IPS DF 19.7 (cell line): ENCODE data around the gene SLC27A5.
"Not testable (repeated sequence)": the region's sequence is repeated elsewhere in the genome, so short reads cannot be mapped to it uniquely, and the experiment has no call there.

Experiments used
- DNase-seq: peaks from one replicate; pipeline ENCODE4 v3.0.0-alpha.2; 2013; ENCODE audit warnings: low read depth, low spot score

Gene SLC27A5

DNA sequence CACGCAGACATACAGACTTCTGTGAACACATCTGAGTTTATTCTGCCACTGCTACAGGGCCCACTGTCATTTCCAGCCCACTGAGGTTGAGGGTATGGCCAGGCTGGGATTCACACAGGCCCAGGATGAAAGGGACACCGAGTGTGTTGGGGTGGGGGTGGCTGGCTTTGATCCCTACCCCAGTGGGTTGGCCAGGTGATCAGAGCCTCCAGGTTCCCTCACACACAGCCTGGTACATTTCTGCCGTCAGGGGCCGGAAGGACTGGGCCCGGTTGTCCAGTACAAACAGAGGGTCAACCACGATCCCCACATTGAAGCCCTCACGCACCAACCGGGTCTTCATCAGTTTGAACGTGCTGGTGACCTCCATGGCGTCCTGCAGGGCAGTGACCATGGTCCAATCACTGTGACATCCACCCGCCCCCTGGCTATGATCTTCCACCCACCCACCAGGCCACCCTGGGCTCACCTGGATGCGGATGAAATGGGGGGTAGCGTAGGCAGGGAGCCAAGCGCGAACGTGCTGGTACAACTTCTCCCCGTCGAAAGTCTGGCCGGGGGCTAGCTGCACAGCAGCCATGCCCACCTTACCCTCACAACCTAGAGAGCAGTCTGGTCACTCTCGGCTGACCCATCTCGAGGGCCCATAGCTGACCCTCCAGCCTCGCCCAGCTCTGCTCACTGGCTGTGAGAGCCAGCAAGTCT is 13.3 kb downstream of the SLC27A5 start:
- DNase-seq: no peak

DNA sequence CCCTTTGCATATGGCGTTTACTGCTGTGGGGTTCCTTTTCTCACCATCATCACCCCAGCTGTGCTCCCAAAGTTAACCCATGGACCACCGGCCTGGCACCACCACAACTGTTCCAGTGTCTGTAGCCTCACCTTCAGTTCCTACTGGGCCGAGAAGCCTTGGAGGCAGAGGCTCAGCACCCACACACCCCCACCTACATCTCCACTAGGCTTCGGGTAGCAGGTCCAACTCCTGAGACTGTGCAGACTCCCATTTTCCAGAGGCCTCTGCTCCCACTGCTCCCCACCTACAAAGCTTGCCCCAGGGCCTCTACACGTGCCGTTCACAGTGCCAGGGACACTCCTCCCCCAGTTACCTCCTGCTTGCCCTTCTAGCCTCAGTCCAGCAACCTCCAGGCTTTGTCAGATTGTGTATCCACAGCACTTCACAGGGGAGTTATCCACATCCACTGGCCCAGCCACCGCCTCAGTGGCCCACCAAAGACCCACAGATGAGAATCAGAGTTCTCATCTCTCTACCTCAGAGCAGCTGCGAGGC is 14.1 kb downstream of the SLC27A5 start:
- no peak for DNase-seq

DNA sequence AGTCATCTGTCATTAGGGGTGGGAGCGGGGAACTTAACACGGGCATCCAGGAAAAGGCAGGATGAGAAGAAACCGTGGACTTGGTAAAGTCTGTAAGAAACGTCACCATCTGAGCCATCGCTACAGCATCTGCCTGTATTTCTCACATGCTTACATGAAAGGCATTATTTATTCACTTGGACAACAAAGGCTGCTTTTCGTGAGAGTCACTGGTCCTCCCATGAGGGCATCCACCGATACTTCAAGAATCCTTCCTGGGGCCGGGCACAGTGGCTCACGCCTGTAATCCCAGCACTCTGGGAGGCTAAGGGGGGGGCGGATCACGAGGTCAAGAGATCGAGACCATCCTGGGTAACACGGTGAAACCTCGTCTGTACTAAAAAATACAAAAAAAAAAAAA is 19.5 kb downstream of the SLC27A5 start:
- DNase-seq: no peak

DNA sequence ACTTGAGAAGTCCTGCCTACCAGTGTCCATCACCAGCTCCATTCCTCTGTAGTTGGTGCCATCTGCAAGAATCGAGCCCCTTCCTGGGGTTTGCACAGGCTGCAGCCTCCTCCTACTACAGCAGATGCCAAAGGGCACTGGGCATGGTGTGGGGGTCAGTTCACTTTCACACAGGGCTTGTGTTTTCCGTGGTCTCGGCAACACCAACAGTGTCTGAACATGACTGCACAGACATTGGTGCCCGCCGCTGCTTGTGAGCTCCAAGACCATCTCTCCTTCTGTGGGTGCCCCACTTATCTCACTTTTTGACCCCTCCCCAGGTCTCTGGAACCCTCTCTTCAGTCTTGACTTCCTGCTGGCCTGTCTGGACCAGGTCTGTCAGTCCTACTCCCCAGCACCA is 20.4 kb downstream of the SLC27A5 start:
- no peak for DNase-seq

DNA sequence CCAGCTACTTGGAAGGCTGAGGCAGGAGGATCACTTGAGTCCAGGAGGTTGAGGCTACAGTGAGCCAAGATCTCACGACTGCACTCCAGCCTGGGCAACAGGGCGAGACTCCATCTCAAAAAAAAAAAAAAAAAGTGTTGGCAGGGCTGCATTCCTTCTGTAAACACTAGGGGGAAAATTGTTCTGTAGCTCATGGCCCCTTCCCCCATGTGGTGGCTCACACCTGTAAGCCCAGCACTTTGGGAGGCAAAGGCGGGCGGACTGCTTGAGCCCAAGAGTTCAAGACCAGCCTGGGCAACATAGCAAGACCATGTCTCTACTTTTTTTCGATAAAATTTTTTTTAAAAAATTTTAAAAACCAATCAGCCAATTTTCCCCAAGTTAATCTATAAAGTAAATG is 27.4 kb downstream of the SLC27A5 start:
- DNase-seq: not testable (repeated sequence)

DNA sequence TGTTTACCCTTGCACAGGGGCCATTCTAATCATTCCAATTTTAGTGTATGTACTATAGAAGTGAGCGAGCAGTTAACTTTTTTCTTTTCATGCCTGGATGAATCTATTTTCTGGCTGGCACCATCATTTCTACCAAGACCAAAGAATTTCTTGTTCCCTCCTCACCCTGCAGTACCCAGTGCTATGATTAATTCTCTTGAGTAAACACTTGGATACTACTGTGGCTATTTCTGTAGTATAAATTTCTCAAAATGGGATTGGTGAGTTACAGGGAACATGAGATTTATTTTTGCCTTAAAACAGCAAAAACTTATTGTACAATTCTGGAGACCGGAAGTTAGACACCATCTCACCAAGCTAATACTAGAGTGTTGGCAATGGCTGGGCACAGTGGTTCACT is 28.0 kb downstream of the SLC27A5 start:
- DNase-seq: no peak

DNA sequence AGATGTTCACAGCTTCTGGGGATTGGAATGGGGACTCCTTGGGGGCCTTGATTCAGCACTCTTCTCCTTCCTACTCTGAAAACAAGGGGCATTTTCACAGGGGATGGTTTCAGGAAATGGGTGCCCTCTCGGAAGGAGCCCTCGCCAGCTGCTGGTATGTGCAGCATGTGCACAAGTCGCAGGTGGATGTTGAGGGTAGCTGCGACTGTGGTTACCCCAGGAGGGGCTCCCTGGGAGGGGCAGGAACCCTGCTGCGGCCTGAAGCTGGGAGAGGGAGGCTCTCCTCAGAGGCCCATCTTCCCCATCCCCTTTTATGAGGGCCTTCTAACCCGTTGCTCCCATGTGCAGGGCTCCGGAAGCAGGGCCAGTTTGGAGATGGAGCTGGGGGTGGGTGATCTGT is 29.4 kb downstream of the SLC27A5 start:
- DNase-seq: no peak

DNA sequence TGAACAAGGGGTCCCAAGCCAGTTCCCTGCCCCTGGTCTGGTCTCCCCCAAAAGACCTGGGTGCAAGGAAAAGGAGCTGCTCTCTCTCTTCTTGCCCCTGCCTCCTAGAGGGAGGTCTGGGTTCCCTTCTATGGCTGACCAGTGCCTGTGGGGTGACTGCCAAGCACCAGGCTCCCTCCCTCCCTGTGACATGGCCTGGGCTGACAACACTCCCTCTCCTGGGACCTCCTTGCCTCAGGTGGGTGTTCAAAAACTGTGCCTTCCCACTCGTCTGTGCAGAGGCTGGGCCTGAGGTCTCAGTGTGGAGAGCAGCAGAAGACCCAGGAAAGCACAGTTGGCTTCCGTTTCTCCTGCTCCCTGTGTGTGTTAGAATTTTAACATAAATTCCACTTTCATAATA is 31.0 kb downstream of the SLC27A5 start:
- no peak for DNase-seq

DNA sequence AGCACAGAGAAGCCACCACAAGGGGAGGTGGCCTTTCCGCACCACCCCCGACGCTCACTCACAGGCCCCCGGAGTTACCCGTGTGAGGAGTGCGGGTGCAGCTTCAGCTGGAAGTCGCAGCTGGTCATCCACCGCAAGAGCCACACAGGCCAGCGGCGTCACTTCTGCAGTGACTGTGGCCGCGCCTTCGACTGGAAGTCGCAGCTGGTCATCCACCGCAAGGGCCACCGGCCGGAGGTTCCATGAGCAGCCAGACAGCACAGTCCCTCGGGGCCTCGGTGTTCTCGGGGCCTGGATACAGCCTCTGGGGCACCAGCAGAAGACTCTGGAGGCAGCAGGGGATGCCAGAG is 31.3 kb downstream of the SLC27A5 start:
- no peak for DNase-seq

DNA sequence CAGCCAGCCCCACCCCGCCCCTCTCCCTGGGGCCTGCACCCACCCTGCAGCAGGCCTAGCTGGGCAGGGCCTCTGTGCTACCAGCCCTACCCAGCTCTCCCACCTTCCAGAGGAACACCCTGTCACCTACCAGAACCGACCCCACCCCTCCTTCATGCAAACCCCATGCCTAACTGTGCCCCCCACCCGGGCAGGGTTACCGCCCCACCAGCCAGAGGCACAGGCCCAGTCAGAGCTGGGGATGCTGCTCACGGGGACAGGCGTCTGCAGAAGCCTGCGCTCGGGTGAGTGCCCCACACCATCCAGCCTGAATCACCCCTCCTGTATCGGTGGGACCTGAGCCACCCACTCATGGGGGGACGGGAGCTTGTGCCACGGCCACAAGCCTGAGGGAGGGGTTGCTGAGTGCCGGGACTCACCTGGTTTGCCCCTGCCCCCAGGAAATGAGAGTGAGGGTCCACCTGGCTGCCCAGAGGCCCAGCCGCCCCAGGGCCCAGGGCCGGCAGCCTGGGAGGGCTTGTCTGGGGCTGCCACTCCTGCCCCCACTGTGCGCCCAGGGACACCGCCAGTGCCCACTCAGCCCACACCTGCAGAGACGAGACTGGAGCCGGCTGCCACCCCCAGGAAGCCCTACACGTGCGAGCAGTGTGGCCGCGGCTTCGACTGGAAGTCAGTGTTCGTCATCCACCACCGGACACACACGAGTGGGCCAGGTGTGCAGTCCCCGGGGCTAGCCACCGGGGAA is 31.9 kb downstream of the SLC27A5 start:
- no peak for DNase-seq

DNA sequence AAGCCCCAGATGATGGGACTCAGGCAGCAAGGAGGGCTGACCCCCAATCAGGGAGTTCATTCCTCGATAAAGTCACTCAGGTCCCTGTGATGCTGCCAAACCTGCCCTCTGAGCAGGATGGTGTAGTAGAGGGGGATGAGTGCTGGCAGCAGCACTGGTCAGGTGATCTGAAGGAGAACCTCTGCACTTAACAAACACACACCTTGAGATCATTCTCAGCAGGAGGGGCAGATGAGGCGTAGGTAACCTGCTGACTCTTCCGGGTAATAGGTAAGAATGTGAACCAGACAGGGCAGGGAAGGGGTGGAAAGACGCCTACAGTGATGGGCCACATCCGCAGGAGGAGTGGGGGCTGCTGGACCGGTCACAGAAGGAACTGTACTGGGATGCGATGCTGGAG is 32.5 kb downstream of the SLC27A5 start:
- DNase-seq: no peak

DNA sequence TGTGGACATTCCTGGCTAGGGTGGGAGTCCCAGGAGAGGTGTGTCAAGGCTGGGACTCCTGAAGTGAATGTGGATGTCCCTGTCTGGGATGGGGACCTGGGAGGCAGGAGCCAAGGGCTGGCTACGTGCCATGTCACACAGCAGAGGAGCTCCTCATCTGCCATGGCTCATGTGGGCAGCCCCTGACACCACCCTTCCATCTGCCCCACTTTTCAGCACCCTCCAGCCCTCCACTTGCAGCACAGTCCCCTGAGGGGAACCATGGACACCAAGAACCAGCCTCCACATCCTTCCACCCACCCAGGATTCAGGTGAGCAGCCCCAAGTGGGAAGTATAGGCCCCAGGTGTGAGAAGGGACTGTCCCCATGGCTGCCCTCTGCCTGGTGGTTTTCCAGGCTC is 33.9 kb downstream of the SLC27A5 start:
- no peak for DNase-seq

DNA sequence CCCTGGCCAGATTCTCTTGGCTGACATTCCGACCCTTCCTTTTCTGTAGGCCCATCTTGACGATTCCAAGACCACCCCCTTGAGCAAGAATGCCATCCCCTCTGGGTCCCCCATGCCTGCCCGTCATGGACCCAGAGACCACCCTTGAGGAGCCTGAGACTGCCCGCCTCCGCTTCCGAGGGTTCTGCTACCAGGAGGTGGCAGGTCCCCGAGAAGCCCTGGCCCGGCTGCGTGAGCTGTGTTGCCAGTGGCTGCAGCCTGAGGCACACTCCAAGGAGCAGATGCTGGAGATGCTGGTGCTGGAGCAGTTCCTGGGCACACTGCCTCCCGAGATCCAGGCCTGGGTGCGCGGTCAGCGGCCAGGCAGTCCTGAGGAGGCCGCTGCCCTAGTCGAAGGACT is 34.7 kb downstream of the SLC27A5 start:
- no peak for DNase-seq

DNA sequence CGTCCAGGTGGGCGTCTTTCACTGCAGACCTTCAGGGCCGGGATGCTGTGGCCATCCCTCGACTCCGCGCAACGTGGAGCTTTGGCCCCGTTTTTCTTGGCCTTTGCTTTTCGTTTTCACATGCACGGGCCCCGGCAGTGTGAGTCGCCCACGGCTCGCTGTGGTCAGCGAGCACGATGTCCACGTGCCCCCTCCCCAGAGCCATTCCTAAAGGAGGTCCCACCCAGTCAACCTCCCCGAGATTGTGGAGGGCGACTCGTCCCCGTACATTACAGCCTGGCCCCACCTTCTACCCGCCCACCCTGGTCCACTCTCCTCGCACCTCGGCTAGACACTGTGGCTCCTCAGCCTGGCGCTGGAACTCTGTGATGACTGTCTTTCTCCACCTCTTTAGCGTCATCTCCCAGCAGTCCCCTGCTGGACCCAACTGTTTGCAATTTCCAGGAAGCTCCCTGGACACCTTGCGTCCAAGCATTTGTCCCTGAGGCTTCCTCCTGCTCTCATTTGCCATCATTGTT is 35.2 kb downstream of the SLC27A5 start:
- no peak for DNase-seq

DNA sequence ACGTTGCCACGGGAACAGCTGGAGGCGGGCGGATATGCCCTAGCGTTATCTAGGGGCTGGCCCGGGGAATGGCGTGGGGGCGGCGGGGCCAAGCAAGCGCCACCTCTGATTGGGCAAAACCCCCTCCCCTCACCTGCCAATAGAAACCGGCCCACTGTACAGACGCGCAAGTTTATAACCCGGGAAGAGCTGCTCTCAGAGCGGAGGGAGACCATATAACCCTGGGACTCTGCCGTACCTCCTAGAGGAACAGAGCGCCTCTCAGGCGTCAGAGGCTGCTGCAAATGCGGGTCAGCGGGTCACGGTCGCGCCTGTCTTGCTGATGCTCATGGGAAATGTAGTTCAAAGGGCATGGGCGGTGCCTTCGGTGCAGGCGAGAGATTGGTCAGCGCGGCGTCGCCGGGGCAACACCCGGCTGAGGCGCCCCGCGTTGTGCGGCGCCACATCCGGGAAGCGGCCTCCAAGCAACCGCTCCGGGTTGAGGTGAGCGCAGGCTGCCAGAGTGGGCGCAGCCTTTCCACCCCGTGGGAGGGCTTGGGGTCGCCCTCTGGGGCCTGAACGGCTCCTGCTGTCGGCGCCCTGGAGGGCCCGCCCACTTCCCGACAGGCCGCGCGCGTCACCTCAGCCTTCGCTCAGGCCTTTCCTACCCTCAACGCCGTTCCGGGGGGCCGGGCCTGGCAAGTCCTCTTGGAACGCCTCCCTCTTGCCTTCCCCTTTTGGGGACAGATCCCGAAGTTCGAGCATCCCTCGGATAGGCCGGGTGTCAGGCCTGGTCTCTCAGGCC is 35.9 kb downstream of the SLC27A5 start, which contains the start of gene ZNF446:
ZNF446 (plus strand) TSS at position 639 of the 784 bp plus-strand sequence. CDS start 867 bp downstream, outside the sequence.
- peak; percentile 88 for DNase-seq

DNA sequence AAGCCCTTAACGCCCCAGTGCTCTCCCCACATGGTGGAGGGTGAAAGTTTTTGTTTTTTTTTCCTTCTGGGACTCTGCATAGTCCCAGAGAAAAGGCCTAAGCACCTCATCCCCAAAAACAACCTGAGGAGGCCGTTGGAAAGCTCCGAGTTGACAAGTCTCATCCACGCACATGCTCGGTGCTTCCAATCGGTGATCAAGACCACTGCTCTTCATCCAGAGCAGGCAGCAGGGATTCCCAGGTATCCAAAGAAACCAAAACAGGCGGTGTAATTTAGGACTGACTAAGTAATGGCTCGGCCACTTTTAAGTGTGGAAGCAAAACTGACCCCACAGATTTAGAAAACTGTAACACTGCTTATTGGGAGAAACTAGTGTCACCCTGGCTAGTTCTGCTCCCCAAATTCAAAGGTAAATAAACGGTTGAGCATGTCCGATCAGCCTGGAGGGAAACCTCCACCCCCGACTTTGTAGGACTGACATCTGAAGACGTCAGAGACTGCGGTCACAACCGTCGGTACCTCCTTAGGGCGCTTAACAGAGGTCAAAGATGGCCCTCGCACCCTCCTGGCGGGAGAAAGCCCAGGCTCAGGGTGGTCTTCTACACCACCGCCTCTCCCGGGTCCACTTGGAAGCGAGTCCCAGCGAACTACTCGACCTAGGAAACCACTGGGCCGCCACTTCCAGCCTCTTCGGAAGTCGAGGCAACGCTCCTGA is 36.6 kb downstream of the SLC27A5 start:
- no peak for DNase-seq

DNA sequence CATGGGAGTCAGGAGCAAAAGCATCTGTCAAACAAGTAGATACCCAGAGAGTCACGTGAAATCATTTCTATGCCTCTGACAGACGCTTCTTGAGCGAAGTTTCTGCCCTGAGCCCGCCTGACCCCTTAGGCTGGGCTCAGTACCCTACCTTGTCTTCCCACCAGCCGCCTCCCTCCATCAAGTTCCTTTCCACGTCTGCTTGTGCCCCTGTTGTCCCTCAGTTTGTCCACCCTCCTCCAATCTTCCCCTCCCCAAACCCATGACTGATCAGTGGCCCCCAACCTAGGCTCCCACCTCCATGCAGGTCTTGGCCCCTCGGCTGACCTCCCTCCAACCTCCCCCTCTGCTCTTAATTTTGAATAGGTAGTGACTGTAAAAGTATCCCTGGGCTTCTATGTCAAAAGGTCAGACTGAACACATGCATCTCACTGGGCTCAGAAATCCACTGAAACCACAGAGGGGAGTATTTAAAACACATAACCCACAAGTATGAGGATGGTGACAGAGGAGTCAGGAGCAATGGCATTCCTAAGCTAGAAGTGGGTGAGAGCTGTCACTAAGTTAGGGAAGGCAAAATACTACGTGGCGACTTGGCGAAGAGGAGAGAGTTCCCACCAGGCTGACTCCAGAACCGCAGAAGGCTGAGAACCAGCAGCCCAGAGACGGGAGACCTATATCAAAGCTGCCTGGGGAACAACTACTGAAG is 37.3 kb downstream of the SLC27A5 start:
- DNase-seq: no peak

DNA sequence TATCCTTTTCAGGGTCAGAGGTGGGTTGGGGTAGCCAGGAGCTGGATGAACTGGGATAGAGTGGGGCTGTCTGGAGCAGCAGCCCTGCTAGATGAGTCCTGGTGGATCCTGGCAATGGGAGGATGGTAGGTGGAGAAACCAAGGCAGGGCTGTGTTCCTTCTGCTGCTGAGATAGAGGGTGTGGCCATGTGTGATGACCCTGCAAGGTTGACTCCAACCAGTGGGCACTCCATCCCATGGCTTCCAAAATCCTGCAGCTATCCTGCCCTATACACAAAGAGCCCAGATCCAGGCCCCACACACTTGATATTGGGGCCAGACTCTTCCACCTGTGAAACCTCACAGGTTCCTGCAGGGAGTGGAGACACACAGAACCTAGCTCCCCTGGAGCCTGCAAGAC is 38.0 kb downstream of the SLC27A5 start:
- no peak for DNase-seq

DNA sequence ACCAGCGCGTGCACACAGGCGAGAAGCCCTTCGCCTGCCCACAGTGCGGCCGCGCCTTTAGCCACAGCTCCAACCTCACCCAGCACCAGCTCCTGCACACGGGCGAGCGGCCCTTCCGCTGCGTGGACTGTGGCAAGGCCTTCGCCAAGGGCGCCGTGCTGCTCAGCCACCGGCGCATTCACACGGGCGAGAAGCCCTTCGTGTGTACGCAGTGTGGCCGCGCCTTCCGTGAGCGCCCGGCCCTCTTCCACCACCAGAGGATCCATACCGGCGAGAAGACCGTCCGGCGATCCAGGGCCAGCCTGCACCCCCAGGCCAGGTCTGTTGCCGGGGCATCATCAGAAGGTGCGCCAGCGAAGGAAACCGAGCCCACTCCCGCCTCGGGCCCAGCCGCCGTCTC is 40.1 kb downstream of the SLC27A5 start:
- no peak for DNase-seq

DNA sequence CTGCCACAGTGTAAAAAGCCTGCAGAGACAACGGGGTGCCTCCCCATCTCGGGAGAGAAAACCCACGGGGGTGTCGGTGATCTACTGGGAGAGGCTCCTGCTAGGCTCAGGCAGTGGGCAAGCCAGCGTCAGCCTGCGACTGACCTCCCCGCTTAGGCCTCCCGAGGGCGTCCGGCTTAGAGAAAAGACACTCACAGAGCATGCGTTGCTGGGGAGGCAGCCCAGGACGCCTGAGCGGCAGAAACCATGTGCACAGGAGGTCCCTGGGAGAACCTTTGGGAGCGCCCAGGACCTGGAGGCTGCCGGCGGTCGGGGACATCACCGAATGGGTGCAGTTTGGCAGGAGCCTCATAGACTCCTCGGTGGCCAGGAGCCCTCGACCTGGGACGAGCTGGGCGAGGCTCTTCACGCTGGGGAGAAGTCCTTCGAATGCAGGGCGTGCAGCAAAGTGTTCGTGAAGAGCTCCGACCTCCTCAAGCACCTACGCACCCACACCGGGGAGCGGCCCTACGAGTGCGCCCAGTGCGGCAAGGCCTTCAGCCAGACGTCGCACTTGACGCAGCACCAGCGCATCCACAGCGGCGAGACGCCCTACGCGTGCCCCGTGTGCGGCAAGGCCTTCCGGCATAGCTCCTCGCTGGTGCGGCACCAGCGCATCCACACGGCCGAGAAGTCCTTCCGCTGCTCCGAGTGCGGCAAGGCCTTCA is 40.8 kb downstream of the SLC27A5 start:
- not testable (repeated sequence) for DNase-seq
